Activated CD4-positive, CD25-positive, alpha-beta regulatory T cell treated with anti-CD3 and anti-CD28 coated beads, Interleukin-2, amount 50 U/mL, for 24 hours (primary cell): ENCODE data around the gene GRM4.

Experiments used
- ATAC-seq, 2 donors: fragments of 150-1000 bp; cut with Tn5 transposase; one replicate each; pipeline ENCODE4 v1.10.0; 2021; ENCODE audit warnings: mild to moderate bottlenecking in 1 of 2, moderate library complexity in 1 of 2

GRM4 gene

DNA sequence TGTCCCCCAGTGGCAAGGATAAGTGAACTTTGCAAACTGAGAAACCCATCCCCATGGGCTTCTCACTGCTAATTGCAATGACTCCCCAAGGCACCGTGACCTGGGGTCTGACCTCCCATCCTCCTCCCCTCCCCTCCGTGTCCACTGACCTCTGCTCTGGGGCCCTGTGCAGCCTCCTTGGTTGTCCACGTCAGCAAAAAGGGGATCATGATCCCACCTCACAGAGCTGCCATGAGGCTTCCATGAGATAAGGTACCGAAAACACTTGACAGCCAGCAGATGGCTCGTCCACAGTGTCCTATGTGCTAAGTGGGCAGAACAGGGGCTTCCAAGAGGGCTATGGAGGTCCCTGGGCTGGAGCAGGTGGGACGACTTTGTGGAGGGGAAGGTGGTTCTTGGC lies 104.5 kb downstream of the GRM4 start:
- no peak for ATAC-seq

DNA sequence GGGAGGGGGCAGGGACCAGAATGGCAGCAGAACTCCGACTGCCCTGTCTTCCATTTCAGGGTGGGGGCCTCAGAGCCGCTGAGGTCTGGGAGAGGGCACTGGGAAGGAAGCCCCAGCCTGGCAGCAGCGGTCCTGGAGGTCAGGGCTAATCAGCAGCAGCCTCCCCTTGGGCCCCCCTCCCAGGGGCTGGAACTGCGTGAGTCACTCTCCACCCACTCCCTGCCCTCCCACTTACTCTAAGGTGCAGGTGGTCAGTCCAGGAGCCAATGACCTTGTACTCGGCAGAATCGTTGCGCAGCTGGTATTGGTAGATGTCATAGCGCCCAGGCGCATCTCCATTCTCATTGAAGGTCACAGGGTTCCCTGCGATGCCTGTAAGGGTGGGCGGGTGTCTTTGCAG lies 105.9 kb downstream of the GRM4 start:
- ATAC-seq: no peak

DNA sequence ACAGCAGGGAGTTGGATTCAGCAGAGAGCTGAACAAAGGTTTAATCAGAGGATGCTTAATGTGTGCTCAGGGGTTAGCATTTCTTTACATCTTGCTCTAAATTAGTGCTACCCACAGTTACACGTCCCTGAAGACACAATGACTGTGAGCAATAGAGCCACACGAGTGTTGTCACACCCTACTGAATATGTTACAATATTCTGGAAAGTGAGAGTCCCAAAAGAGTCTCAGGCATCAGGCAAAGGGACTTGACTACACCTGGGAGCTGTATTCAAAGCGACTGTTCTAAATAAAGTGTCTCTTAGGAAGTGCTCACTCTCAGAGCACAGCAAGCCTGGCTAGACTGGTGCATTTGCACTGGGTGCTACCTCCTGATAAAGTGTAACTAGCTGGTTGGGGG lies 108.7 kb downstream of the GRM4 start:
- no peak for ATAC-seq

DNA sequence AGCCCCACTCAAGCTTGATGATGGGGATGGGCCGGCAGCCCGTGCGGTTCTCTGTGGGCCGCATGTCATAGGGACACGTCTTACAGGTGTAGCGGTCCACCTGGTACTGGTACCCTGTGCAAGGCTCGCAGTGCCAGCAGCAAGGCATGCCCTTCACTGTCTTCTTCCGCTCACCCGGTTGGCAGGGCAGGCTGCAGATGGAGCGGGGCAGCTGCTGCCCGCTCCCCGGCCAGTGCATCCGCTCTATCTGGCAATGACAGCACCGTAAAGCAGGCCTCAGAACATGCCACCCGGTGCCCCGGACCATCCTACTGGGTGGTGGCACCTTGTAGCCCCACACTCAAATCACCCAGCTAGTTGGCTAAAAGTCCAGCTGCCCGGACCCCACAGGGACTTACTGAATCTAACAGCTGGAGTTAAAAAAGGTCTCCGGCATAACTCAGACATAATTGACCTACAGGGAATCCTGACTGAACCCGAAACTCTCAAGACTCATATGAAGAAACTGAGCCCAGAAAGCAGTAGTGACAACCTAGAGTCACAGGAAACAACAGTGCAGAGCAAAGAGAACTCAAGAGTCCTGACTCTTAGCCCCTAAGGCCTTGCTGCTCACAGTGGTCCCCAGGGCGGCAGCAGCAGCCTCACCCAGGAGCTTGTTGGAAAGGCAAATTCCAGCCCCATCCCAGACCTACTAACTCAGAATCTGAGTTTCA lies 109.4 kb downstream of the GRM4 start:
- no peak for ATAC-seq

DNA sequence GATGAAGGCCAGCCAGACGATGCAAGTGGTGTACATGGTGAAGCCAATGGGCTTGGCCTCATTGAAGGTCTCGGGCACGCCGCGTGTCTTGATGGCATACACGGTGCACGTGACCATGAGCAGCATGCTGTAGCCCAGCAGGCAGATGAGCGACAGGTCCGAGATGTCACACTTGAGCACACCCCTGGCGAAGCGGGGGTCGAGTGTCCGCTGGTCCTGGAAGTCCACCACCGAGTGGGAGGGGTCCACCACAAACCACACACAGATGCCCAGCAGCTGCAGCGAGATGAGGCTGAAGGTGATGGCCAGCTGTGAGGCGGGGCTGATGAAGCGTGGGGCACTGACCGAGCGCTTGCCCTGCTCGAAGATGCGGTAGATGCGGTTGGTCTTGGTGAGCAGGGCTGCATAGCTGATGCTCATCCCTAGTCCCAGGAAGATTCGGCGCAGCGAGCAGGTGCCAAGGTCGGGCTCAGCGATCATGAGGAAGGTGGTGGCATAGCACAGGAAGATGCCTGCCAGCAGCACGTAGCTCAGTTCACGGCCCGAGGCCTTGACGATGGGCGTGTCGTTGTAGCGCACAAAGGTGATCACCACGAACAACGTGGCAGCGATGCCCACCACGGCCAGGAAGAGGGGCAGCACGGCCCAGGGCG lies 110.1 kb downstream of the GRM4 start:
- no peak for ATAC-seq

DNA sequence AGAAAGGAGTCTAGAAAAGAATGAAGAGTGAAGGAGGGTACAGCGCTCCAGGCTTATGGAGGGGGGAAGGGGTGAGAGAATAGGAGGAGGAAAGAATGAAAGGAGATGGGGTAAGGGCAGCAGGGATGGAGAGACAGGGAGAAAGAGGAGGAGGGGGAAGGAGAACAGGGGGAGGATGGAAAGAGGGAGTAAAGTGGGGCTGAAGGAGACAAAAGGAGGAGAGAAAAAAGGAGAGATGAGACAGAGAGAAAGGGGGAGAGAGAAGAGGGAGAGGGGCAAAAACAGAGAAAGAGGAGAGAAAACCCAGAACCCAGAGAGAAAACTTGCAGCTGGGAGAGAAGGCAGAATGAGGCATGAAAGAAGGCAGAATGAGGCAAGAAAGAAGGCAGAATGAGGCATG lies 110.7 kb downstream of the GRM4 start:
- ATAC-seq: no peak

DNA sequence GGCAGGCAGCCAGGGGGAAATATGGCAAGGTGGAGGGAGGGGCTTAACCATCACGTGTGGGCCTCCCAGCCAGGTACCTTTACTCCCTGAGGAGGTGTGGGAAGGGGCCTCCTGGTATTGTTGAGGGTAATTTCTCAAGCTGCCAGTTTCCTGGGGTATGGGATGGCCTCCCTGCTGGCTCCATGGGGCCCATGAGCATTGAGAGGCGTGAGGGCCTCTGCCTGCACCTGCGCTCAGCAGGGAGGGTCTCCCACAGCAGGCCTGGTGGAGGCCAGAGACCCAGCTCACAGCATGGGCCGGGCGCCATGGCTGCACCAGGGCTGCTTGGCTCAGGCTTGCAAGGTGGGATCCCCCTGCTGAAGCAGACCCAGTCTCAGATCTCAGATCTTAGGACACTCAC lies 113.0 kb downstream of the GRM4 start:
- ATAC-seq: no peak

DNA sequence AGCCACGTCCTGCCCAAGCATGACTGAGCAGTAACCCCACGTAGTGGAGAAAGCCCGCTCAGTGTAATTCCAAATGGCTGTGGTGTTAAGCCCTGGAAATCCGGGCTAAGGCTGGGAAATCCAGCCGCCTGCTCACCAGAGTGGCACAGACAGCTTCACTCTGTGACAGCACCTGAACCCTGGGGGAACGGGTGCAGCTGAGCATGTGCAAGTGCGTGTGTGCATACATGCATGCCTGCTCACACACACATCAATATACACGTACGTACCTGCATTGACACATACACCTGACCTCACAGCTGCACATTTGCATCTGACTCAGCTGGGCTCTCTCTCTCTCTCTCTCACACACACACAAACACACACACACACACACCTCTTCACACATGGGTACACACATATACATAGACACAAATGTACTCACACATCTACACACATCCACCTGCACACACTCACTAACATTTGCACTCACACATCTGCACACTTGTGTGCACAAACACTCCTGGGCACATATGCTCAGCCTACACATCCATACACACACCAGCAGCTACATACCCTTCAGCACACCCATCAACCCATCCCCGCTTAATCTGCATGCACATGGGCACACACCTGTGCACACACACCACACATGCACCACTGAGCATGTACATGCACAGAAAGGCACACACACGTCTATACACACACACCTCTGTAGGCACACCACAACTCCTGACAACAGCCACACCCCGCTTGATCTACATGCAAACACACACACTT lies 114.1 kb downstream of the GRM4 start:
- ATAC-seq: no peak

DNA sequence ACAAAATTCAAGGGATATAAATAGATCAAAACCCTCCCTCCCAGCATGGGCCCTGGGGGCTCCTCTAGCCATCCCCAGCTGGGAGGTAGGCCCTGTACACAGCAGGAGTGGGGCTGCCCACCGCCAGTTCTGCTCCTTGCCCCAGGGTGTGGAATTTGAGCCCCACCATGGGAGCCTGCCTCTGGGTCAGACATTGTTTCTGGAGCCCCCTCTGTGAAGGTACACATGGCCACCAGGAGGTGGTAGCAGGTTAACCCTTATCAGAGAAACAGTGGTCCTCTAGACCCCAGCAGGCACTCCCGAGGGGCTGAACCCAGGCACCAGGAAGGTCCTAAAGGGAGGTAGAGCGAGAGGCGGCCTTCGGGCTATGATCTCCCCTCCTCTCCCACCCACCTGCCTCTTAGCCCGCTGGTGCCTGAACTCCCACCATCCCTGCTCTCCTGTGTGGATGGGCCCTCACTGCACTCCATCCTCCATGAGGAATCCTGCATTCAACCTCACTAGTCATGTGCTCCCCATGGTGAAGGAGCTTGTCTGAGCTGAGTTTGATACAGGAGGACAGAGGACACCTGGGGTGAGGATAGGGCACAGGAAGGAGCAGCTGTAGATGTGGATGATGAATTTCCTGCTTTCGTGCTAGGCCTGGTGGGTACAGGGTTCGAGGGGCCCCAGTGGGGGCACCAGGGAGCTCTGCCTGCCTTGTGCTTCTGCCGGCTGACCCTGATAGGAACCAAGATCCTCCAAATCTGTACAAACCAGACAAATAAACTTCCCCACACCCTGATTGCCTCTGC lies 114.9 kb downstream of the GRM4 start:
- ATAC-seq: no peak

DNA sequence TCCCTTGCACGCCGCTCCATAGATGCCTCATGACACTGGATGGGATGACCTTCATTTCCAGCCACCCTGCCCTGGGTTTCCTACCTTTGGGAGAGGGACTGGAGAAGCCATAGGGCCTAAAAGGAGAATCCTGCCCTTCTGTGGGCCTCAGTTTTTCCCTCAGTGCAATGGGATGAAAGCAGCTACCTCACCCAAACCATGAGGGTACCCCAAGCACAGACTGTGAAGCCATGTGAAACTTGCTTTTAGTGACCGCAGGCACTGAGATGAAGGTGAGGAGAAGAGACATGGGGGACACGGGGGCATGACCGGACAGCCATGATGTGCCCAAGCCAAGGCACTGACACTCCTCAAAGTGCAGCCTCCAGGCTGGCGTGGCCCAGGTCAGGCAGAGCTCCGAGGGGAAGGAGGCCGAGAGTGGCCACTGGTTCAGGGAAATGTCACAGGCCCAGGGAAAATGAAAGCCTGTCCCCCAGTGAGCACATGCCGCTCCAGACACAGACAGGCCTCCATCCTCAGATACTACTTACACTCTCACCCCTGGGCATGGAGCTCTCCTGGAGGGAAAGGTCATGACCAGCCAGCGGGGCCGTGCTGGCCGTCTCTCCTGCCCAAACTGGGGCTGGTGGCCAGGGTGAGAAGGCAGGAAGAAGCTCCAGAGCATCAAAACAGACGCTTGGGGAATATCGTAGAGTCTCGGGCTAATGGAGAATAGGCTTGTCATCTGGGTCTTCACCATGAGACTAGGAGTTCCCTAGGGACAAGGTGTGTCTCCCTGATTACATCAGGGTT lies 116.2 kb downstream of the GRM4 start:
- ATAC-seq: no peak

DNA sequence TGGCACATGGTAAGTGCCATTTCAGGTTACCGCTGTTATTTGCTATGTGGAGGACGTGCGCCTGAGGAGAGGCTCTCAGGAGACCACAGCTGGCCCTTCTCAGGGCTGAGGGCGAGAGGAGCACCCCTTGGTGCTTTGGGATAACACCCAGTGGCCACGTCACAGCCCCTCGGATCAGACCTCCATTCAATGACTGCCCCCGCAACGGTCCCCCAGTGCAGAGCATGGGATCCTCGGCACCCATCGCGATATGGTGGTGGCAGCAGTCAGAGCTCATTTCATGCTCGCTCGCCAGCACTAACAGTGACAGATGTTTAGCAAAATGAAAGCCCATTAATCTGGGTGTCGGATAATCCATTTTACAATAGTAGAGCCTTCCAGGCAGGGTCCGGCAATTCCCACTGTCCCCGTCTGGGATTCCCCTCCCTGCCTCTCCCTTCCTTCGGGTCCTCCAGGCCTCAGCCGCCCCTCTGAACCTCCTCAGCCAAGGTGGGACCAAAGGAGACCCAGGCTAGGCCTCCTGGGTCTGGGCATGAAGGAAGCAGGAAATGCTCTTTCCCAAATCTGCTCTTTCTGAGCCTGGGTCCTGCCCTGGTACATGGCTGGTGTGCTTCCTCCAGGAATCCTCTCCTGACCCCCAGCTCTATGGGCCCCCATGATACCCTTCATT lies 117.1 kb downstream of the GRM4 start:
- no peak for ATAC-seq

DNA sequence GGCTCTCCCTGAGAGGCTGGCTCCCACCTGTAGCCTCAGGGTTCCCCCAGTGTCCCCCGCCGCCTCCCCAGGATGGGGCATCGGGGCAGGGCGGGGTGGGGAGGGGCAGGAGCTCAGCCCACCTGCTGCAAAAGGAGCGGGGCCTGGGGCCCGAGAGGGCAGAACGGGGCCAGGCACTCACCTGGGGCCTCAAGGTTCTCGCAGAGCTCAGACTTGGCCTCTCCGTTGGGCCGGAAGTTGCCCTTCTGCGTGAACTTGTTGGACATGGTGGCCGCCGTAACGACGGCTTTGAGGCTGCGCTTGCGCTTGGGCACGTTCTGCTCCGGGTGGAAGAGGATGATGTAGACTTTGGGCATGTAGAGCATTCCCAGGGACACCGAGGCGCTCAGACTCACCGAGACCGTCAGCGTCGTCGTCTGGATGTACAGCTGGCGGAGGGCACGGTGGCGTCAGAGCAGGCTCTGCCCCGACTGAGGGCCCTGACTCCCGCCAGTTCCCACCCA lies 117.9 kb downstream of the GRM4 start:
- ATAC-seq: no peak

DNA sequence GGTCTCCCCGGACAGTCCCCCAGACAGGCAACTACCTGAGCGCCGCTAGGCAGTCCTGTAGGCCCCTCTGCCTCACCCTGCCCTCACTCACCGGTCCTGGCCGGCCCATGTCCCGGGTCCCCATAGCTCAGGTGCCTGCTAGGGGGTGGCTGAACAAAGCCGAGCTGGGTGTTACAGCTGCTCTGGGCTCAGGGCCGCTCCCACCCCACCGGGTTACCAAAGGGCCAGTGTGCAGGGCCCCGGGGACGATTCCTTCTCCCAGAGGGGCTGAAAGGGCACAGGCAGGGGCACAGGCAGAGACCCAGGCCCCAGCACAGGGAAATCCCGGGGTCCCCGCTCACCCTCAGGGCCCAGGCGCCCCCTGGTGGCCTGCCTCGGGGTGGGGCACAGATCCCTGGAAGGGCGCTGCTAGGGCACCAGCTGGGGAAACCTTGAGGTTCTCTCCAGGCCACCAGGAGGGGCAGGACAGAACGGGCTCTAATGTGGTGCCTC lies 118.4 kb downstream of the GRM4 start:
- peak; percentile 61 to 66 for ATAC-seq

DNA sequence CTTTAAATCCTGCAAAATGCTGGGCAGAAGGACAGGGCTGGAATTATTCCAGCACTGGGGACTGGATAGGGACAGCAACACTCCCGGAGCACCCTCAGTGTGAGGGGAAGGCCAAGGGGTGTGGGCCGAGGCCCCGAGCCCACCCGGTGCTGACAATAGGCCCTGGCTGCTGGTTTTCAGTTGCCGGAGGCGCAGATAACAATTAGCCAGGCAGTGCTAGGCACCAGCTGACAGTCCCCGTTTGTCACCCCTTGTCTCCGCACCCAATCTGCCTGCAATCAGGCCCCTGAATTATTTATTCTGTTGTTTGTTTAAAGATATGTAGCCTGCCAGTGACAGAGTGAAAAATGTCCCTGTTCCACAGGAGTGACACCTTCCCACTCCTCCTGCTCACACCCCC lies 120.0 kb downstream of the GRM4 start:
- ATAC-seq: no peak

DNA sequence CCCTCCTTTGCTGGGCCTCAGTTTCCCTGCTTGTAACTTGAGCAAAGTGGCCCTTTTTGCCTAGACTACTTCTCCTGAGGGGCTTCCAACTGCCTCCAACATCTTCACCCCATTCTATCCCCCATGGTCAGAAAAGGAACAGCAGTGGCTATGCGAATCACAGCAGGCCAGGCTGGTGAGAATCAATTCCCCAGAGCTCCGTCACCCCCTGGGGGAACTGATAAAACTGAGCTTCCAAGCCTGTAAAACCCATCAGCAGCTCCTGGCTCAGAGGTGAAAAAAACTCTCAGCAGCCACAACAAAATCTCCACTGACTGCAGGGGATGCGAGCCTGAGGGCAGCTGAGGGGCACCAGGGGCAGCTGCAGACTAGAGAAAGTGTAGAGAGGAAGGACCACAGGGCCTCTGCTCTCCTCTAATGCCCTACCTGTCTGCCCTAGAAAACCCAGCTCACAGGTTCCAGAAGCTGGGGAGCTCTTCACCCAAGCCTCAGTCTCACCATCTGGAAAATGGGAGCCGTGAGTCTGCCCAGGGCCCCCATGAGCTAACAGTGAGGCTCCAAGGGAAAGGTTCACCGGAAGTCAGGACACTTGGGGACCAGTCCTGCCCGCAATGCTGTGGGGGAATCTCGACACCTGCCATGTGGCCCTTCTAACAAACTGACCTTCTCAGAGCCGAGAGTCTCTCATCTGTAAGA lies 120.6 kb downstream of the GRM4 start:
- ATAC-seq: no peak

DNA sequence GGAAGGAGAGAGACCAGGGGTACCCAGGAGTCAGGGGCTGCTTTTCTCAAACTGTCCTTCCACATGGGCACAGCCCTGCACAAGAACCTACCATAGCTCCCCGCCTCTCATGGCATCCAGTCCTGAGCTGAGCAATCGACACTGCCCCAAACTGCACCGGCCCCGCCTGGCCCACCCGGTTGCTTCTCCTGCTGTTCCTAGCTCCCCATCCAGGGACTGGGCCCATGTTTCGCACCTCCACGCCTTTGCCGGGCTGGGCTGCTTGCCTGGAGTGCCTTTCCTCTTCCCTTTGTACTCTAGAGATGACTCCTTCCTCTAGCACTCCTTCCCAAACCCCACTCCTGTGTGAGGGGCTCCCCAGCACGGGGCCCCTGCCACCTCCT lies 123.0 kb downstream of the GRM4 start:
- ATAC-seq: no peak

DNA sequence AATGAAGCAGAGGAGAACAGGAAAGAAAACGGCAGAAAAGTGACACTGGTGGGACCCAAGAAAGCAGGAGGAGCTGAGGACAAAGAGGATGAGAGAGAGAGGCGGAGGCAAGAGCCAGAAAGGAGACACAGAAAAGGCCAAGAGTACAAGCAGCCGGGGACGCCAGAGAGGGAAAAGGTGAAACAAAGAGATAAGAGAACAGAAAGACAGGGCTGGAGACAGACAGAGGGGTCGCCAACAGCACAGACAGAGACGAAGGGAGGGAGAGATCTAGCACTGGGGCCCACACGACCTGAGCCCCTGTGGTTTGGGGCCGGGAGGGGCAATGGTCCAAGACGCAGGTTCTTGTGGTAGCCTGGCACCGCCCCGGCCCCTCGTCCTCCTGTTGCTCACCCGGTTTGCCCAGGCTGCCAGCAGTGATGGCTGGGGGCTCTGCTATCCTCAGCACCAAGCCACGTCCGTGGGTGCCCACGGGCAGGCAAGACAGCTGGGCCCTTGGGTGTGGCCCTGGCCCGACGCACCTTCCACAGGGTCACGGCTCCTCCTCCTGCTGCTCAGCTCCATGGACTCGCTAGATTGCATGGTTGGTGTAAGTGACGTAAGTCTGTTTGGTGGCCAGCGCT lies 123.5 kb downstream of the GRM4 start:
- ATAC-seq: no peak

DNA sequence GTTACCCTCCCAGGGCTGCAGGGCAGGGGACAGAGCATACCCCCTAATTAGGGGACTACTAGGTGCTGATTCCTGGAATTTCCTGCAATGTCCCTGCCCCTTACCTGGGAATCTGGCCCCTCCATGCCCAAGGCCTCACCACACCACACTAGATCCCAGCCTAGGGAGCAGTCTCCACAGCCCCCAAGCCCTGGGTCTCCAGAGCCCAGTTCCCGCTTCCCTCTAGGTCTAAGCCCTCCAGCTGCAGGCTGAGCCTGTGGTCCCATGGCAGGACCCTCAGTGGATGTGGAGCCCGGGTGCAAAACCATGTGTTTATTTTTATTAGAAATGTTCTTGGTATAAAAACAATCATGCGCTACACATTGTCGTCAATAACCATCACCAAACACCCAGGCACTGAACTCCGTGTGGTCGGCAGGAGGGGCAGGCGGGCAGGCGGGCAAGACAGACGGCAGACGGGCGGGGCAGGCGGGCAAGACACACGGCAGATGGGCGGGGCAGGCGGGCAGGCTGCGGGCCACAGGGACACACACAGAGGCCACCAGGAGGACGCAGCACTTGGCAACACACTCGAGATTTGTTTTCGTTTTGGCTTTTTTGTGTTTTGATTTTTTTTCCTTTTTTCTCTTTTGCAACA lies 124.2 kb downstream of the GRM4 start:
- no peak for ATAC-seq

DNA sequence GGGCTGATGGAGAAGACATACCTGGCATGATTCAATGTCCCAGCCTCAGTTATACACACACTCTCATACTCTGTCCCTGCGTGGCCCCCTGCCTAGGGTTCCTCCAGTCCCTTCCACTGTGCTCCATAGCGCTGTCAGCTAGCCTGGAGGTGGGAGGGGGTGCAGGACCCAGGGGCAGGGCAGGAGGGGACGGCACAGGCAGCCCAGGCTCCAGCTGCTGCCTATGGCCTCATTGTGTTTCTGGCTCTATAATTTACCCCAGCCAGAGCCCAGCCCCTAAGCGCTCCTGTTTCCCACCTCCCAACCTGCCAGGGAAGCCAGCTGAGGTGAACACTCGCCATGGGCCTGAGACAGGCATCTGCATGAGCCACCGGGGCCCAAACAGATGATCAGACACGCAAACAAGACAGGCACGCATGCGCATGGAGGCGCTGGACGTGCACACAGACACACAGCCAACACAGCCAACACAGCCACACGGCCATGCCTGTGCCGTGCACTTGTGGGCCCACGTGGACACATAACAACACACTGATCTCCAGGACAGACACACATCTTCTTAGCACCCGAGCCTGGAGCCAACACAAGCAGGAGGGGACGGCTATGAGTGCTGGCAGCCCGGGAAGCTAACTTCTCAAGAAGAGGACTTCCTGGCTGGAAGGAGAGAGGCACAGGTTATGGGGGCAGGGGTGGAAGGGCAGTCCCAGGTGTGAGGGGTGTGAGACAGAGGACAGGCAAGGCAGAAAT lies 124.9 kb downstream of the GRM4 start:
- ATAC-seq: no peak
